Upper lobe of left lung (tissue), 6 donors: ENCODE data around the gene MARVELD1. TPM values are rescaled to one million over a fixed set of nuclear protein-coding genes. Genes with fewer than 3 reads are reported as not detected.

Experiments used
- ATAC-seq, 2 donors: fragments of 200-7000 bp; cut with Tn5 transposase; one replicate each; pipeline ENCODE4 v1.9.1; 2022; ENCODE audit warnings: mild to moderate bottlenecking in 2 of 2, moderate library complexity in 2 of 2; ENCODE audit not compliant: low FRiP score in 2 of 2
- DNase-seq, 2 donors: peaks; one replicate each; pipeline ENCODE4 v3.0.0-alpha.2; 2019 to 2020
- H3K27ac ChIP-seq, 4 donors: fragments of 200-600 bp; sonication (generic); one replicate each; pipeline ENCODE4 v1.5.1; 2016 to 2019
- H3K27me3 ChIP-seq, 4 donors: fragments of 200-600 bp; sonication (generic); one replicate each; pipeline ENCODE4 v1.5.1; 2017 to 2019
- H3K36me3 ChIP-seq, 4 donors: fragments of 200-600 bp; sonication (generic); one replicate each; pipeline ENCODE4 v1.5.1; 2016 to 2019
- H3K4me1 ChIP-seq, 4 donors: fragments of 200-600 bp; sonication (generic); one replicate each; pipeline ENCODE4 v1.5.1; 2018 to 2019
- H3K4me3 ChIP-seq, 4 donors: fragments of 200-600 bp; sonication (generic); one replicate each; pipeline ENCODE4 v1.5.1; 2017 to 2019; ENCODE audit warnings: mild to moderate bottlenecking in 2 of 4, moderate library complexity in 1 of 4
- H3K9me3 ChIP-seq, 4 donors: fragments of 200-600 bp; sonication (generic); one replicate each; pipeline ENCODE4 v1.5.1; 2018 to 2019
- EP300 ChIP-seq, 4 donors: sonication (generic); formaldehyde crosslinking; IDR thresholded peaks; one replicate each; pipeline ENCODE4 v1.5.1; 2017; ENCODE audit warnings: antibody characterized with exemption in 4 of 4, control low read depth in 2 of 4
- POLR2A ChIP-seq, 4 donors: fragments of 450-650 bp; IDR thresholded peaks; one replicate each; pipeline ENCODE4 v1.5.1; 2016 to 2017; ENCODE audit warnings: antibody characterized with exemption in 4 of 4, mild to moderate bottlenecking in 2 of 4
- POLR2AphosphoS5 ChIP-seq, 2 donors: sonication (generic); formaldehyde crosslinking; IDR thresholded peaks; one replicate each; pipeline ENCODE4 v1.5.1; 2017; ENCODE audit warnings: antibody characterized with exemption in 2 of 2
- WGBS, 2 donors: methylation state at CpG; one replicate each; pipeline ENCODE4 v1.1.5; 2017 to 2018; 5-methylcytosine and 5-hydroxymethylcytosine counted together
- total RNA-seq, 6 donors: library from RNA; depleted of rRNA in 4 of 6; stranded (reverse); fragments of >200 nt in 4 of 6; gene quantifications; one replicate each; pipeline versions ENCODE4 v1.1.0 to v1.2.1, GENCODE V29; 2016 to 2021
- TF ChIP-seq, protein P1 (sequence below), 6 experiments: fragments of 450-650 bp in 4 of 6; fragments of 200-600 bp in 2 of 6; sonication (generic) in 2 of 6; IDR thresholded peaks; one replicate each; pipeline ENCODE4 v1.5.1; 2016 to 2019; ENCODE audit warnings: antibody characterized with exemption in 6 of 6
- donor health status: DM: no; HTN: no; CAD: no; lungs with moderate emphysema.
- donor health status: DM: no; HTN: yes; CAD: no; lungs with severe emphysema.

MARVELD1 gene
- total RNA-seq, 6 donors from 2014 or later: 18.2 to 62.7 (median 31.8) TPM

DNA sequence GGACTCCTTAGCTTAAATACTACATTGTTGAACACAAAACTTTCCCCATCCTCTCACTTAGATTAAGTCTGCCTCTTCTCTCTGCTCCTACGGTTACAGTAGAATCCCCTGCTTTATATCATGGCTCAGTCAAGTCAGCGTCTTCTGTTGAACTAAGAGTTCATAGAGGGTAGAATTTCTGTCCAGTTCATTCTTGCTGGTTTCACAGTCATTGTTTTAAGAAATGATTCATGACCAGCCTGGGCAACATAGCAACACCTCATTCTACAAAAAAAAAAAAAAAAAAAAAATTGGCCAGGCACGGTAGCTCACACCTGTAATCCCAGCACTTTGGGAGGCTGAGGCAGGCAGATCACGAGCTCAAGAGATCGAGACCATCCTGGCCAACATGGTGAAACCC lies 19.7 kb downstream of the MARVELD1 start:
- H3K27me3 ChIP-seq: no peaks in the 10 kb centered on the region
- WGBS, 2 donors: 84 to 85% methylated on average over 5 of the region's 5 CpGs
- TF ChIP-seq EP300 (IDR thresholded peaks at IDR 0.05) (no peak), POLR2AphosphoS5 (IDR thresholded peaks at IDR 0.05) (no peak), POLR2A (IDR thresholded peaks at IDR 0.05) (no peak)
- TF ChIP-seq, protein P1, sequence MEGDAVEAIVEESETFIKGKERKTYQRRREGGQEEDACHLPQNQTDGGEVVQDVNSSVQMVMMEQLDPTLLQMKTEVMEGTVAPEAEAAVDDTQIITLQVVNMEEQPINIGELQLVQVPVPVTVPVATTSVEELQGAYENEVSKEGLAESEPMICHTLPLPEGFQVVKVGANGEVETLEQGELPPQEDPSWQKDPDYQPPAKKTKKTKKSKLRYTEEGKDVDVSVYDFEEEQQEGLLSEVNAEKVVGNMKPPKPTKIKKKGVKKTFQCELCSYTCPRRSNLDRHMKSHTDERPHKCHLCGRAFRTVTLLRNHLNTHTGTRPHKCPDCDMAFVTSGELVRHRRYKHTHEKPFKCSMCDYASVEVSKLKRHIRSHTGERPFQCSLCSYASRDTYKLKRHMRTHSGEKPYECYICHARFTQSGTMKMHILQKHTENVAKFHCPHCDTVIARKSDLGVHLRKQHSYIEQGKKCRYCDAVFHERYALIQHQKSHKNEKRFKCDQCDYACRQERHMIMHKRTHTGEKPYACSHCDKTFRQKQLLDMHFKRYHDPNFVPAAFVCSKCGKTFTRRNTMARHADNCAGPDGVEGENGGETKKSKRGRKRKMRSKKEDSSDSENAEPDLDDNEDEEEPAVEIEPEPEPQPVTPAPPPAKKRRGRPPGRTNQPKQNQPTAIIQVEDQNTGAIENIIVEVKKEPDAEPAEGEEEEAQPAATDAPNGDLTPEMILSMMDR (IDR thresholded peaks at IDR 0.05): no peak

GRCh38 chr10:97734021-97734420 lies 20.5 kb downstream of the MARVELD1 start:
- DNase-seq (no peak), ATAC-seq (no peak)
- no peak for TF ChIP-seq EP300 (IDR thresholded peaks at IDR 0.05)
- TF ChIP-seq, protein P1 (IDR thresholded peaks at IDR 0.05): no peak
- TF ChIP-seq POLR2A (IDR thresholded peaks at IDR 0.05): no peak
- TF ChIP-seq POLR2AphosphoS5 (IDR thresholded peaks at IDR 0.05): no peak
- Histone ChIP-seq H3K27me3 (no peaks in the 10 kb centered on the region), H3K27ac (no peak overlapping the region), H3K4me1 (peaks cover 10 to 20% (median 18%) of the 10 kb centered on the region in 4 donors), H3K4me3 (no peak overlapping the region), H3K36me3 (peaks cover 0 to 6% (median 1%) of the 10 kb centered on the region in 4 donors), H3K9me3 (no peaks in the 10 kb centered on the region)
- 79 to 82% methylated on average over 6 of the region's 6 CpGs for WGBS, 2 donors

More for the DNA sequence above, 19.7 kb downstream of the MARVELD1 start:
- Histone ChIP-seq H3K36me3 (no peaks in the 10 kb centered on the region), H3K9me3 (no peaks in the 10 kb centered on the region), H3K4me3 (no peak overlapping the region), H3K4me1 (peaks cover 7 to 14% (median 12%) of the 10 kb centered on the region in 4 donors), H3K27ac (no peak overlapping the region)
- DNase-seq (no peak), ATAC-seq (no peak)

- Histone ChIP-seq H3K9me3 (no peaks in the 10 kb centered on the region), H3K36me3 (peaks cover 2 to 30% (median 4%) of the 10 kb centered on the region in 4 donors), H3K4me3 (peak overlapping the region; percentile 83 to 97 (median 94)), H3K27me3 (no peaks in the 10 kb centered on the region), H3K27ac (peak overlapping the region; percentile 93 to 98 (median 96)), H3K4me1 (peaks cover 10 to 20% (median 18%) of the 10 kb centered on the region in 4 donors)
- 68 to 82% methylated on average over 10 to 13 of the region's 13 CpGs for WGBS, 2 donors
- ATAC-seq (peak; percentile 5 to 54), DNase-seq (no peak)
- TF ChIP-seq, protein P1 (IDR thresholded peaks at IDR 0.05): no peak
- TF ChIP-seq POLR2A (IDR thresholded peaks at IDR 0.05): no peak
- TF ChIP-seq POLR2AphosphoS5 (IDR thresholded peaks at IDR 0.05): no peak
- no peak for TF ChIP-seq EP300 (IDR thresholded peaks at IDR 0.05)
Observed at GRCh38 chr10:97736403-97736901, 22.9 kb downstream of the MARVELD1 start.

DNA sequence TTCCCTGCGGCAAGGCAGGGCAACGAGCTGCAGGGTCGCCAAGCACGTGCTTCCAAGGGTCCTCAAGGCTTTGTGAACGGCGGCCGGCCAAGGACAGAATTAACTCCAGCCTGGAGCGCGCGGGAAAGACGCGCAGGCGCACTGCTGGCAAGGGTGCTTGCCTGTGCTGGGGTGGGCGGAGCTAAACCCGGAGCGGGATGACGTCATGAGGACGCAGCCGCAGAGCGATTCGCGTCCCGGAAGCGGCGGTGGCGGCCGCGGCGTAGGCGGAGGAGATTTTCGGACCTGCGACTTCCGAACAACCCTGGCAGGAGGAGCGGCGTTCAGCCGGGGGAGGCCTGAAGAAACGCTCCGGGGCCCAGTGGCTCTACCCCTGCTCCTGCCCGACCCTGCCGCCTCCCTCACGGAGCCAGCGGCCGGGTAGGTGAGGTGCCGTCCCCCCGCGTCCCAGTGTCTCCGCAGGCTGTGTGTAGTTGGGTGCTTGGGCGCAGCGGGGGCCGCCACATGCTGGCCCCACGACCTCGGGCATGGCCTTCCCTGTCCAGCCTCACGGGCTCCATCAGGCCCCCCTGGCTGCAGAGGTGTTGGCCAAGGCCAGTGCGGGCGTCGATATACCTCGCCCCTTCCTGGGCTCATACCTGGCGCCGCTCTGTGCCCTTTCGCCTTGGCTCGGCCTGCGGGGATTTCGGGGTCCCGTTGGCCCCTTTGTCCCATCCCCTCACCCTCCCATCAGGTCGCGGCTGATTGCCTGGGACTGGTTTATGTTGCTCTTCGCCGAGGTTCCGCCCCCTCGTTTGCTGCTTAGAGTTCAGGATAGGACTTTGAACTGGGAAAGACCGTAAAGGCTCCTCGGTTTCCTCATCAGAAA lies 23.6 kb downstream of the MARVELD1 start, which contains the start of gene ZFYVE27:
Gene ZFYVE27, plus strand, starts transcription at position 227 of the 868 bp plus-strand sequence. CDS start 1,350 bp downstream, outside the sequence.
- no peaks in the 10 kb centered on the region for H3K27me3 ChIP-seq
- peaks cover 10 to 20% (median 18%) of the 10 kb centered on the region in 4 donors for H3K4me1 ChIP-seq
- TF ChIP-seq POLR2A (IDR thresholded peaks at IDR 0.05): peak; percentile 57 to 99 (median 94)
- TF ChIP-seq POLR2AphosphoS5 (IDR thresholded peaks at IDR 0.05): peak; percentile 99
- TF ChIP-seq, protein P1 (IDR thresholded peaks at IDR 0.05): peak in 4 of 6 experiments; percentile 15 to 36 (median 26)
- no peak for TF ChIP-seq EP300 (IDR thresholded peaks at IDR 0.05)
- H3K9me3 ChIP-seq: no peaks in the 10 kb centered on the region
- H3K27ac ChIP-seq: peak within 1 kb of the TSS; percentile 93 to 98 (median 96)
- DNase-seq (peak; percentile 97 to 99), ATAC-seq (peak; percentile 95 to 97)
- 0% methylated on average over 2 to 55 of the region's 72 CpGs for WGBS, 2 donors
- peaks cover 3 to 37% (median 6%) of the 10 kb centered on the region in 4 donors for H3K36me3 ChIP-seq
- H3K4me3 ChIP-seq: peak within 1 kb of the TSS; percentile 83 to 97 (median 94)
